ENCODE measurements around the gene SIPA1L3.

The SIPA1L3 gene

DNA sequence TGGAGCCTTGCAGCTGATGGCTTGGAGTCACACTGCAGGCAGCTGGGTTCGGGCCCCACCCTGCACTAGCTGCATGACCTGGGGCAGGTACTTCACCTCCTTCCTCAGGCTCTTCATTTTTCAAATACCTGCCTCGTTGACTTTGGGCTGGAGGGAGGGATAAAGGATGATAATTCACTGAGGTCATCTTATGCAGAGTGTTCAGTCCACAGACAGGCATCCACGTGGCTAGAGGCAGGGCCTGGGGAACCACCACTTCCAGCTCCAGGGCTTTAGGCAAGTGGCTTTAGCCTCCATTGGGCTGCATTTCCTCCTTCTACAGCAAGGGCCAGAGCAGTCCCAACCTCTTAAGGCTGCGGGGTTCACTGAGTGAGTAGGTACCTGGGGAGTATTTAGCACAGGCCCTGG is 84.8 kb downstream of the SIPA1L3 start:
- TF ChIP-seq ZNF70 (CRISPR knock-in tag; IDR thresholded peaks at IDR 0.05) = no peak
- TF ChIP-seq, protein P1, sequence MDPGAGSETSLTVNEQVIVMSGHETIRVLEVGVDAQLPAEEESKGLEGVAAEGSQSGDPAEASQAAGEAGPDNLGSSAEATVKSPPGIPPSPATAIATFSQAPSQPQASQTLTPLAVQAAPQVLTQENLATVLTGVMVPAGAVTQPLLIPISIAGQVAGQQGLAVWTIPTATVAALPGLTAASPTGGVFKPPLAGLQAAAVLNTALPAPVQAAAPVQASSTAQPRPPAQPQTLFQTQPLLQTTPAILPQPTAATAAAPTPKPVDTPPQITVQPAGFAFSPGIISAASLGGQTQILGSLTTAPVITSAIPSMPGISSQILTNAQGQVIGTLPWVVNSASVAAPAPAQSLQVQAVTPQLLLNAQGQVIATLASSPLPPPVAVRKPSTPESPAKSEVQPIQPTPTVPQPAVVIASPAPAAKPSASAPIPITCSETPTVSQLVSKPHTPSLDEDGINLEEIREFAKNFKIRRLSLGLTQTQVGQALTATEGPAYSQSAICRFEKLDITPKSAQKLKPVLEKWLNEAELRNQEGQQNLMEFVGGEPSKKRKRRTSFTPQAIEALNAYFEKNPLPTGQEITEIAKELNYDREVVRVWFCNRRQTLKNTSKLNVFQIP (CRISPR knock-in tag; IDR thresholded peaks at IDR 0.05; ENCODE audit: borderline replicate concordance, low read depth) = no peak
- no peak for TF ChIP-seq ZFP30 (CRISPR knock-in tag; IDR thresholded peaks at IDR 0.05)
- TF ChIP-seq, protein P2, sequence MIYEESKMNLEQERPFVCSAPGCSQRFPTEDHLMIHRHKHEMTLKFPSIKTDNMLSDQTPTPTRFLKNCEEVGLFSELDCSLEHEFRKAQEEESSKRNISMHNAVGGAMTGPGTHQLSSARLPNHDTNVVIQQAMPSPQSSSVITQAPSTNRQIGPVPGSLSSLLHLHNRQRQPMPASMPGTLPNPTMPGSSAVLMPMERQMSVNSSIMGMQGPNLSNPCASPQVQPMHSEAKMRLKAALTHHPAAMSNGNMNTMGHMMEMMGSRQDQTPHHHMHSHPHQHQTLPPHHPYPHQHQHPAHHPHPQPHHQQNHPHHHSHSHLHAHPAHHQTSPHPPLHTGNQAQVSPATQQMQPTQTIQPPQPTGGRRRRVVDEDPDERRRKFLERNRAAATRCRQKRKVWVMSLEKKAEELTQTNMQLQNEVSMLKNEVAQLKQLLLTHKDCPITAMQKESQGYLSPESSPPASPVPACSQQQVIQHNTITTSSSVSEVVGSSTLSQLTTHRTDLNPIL (CRISPR knock-in tag; IDR thresholded peaks at IDR 0.05; ENCODE audit: low read depth) = no peak
- TF ChIP-seq, protein P3, sequence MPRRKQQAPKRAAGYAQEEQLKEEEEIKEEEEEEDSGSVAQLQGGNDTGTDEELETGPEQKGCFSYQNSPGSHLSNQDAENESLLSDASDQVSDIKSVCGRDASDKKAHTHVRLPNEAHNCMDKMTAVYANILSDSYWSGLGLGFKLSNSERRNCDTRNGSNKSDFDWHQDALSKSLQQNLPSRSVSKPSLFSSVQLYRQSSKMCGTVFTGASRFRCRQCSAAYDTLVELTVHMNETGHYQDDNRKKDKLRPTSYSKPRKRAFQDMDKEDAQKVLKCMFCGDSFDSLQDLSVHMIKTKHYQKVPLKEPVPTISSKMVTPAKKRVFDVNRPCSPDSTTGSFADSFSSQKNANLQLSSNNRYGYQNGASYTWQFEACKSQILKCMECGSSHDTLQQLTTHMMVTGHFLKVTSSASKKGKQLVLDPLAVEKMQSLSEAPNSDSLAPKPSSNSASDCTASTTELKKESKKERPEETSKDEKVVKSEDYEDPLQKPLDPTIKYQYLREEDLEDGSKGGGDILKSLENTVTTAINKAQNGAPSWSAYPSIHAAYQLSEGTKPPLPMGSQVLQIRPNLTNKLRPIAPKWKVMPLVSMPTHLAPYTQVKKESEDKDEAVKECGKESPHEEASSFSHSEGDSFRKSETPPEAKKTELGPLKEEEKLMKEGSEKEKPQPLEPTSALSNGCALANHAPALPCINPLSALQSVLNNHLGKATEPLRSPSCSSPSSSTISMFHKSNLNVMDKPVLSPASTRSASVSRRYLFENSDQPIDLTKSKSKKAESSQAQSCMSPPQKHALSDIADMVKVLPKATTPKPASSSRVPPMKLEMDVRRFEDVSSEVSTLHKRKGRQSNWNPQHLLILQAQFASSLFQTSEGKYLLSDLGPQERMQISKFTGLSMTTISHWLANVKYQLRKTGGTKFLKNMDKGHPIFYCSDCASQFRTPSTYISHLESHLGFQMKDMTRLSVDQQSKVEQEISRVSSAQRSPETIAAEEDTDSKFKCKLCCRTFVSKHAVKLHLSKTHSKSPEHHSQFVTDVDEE (CRISPR knock-in tag; IDR thresholded peaks at IDR 0.05) = no peak
- no peak for TF ChIP-seq SNAI2 (CRISPR knock-in tag; IDR thresholded peaks at IDR 0.05)
- TF ChIP-seq ARNTL (CRISPR knock-in tag; IDR thresholded peaks at IDR 0.05; ENCODE audit: borderline replicate concordance, low read depth) = no peak
- TF ChIP-seq, protein P4, sequence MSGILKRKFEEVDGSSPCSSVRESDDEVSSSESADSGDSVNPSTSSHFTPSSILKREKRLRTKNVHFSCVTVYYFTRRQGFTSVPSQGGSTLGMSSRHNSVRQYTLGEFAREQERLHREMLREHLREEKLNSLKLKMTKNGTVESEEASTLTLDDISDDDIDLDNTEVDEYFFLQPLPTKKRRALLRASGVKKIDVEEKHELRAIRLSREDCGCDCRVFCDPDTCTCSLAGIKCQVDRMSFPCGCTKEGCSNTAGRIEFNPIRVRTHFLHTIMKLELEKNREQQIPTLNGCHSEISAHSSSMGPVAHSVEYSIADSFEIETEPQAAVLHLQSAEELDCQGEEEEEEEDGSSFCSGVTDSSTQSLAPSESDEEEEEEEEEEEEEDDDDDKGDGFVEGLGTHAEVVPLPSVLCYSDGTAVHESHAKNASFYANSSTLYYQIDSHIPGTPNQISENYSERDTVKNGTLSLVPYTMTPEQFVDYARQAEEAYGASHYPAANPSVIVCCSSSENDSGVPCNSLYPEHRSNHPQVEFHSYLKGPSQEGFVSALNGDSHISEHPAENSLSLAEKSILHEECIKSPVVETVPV (CRISPR knock-in tag; IDR thresholded peaks at IDR 0.05) = no peak
- TF ChIP-seq OSR1 (CRISPR knock-in tag; IDR thresholded peaks at IDR 0.05) = no peak
- TF ChIP-seq ESRRG (CRISPR knock-in tag; IDR thresholded peaks at IDR 0.05) = no peak
- TF ChIP-seq CSDC2 (CRISPR knock-in tag; IDR thresholded peaks at IDR 0.05) = no peak
- no peak for TF ChIP-seq TOX (CRISPR knock-in tag; IDR thresholded peaks at IDR 0.05; ENCODE audit: borderline replicate concordance)
- TF ChIP-seq PPARA (CRISPR knock-in tag; IDR thresholded peaks at IDR 0.05; ENCODE audit: borderline replicate concordance) = no peak
- no peak for ATAC-seq

DNA sequence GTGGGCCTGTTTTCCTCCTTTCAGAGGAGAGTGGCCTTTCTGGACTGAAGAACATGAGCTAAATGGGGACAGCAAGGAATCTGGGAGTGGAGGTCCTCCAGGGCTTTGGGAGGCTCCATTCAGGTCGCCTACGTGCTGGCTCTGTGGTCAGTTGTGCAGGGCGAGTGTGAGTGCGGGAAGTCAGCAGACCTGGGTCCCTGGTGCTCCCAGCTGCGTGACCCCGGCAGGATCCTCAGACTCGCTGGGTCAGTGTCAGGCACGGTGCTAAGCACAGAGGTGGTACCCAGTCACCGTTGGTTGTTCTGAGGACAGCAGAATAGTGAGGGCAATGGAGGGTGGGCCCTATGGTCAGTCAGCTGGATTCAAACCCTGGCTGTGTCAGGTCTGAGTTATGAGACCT is 85.8 kb downstream of the SIPA1L3 start:
- no peak for ATAC-seq
- TF ChIP-seq ZFP3 (CRISPR knock-in tag; IDR thresholded peaks at IDR 0.05) (no peak), ZC3H10 (CRISPR knock-in tag; IDR thresholded peaks at IDR 0.05) (no peak), OSR1 (CRISPR knock-in tag; IDR thresholded peaks at IDR 0.05) (no peak), ZNF565 (CRISPR knock-in tag; conservative IDR thresholded peaks at IDR 0.05; ENCODE audit: low read depth) (no peak), TCF4 (CRISPR knock-in tag; IDR thresholded peaks at IDR 0.05; ENCODE audit: borderline replicate concordance) (no peak)
- TF ChIP-seq, protein P3 (CRISPR knock-in tag; IDR thresholded peaks at IDR 0.05) = no peak

DNA sequence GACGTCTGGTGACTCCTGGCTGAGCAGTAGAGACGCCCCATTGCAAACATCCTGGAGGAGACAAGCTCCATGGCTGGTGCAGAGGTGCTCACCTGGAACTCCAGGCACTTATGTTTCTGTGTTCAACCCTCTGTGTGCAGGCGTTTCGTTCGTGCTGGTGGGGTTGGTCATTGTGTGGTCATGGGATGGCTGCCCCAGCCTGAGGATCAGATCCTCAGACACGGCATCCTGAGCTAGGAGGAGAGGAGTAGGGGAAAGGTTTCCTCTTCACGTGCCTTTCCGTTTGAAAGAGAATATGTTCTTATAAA is 87.8 kb downstream of the SIPA1L3 start:
- ATAC-seq = no peak
- TF ChIP-seq, protein P1 (CRISPR knock-in tag; IDR thresholded peaks at IDR 0.05; ENCODE audit: borderline replicate concordance, low read depth) = no peak
- TF ChIP-seq, protein P2 (CRISPR knock-in tag; IDR thresholded peaks at IDR 0.05; ENCODE audit: low read depth) = no peak
- TF ChIP-seq RARB (CRISPR knock-in tag; IDR thresholded peaks at IDR 0.05) (no peak), ZNF8 (CRISPR knock-in tag; IDR thresholded peaks at IDR 0.05) (no peak), GLIS3 (CRISPR knock-in tag; IDR thresholded peaks at IDR 0.05) (no peak), TOX (CRISPR knock-in tag; IDR thresholded peaks at IDR 0.05; ENCODE audit: borderline replicate concordance) (no peak), CSDC2 (CRISPR knock-in tag; IDR thresholded peaks at IDR 0.05) (no peak), ESRRG (CRISPR knock-in tag; IDR thresholded peaks at IDR 0.05) (no peak), PPARA (CRISPR knock-in tag; IDR thresholded peaks at IDR 0.05; ENCODE audit: borderline replicate concordance) (no peak)
- TF ChIP-seq, protein P5, sequence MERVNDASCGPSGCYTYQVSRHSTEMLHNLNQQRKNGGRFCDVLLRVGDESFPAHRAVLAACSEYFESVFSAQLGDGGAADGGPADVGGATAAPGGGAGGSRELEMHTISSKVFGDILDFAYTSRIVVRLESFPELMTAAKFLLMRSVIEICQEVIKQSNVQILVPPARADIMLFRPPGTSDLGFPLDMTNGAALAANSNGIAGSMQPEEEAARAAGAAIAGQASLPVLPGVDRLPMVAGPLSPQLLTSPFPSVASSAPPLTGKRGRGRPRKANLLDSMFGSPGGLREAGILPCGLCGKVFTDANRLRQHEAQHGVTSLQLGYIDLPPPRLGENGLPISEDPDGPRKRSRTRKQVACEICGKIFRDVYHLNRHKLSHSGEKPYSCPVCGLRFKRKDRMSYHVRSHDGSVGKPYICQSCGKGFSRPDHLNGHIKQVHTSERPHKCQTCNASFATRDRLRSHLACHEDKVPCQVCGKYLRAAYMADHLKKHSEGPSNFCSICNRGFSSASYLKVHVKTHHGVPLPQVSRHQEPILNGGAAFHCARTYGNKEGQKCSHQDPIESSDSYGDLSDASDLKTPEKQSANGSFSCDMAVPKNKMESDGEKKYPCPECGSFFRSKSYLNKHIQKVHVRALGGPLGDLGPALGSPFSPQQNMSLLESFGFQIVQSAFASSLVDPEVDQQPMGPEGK (CRISPR knock-in tag; IDR thresholded peaks at IDR 0.05; ENCODE audit: borderline replicate concordance) = no peak
- TF ChIP-seq, protein P4 (CRISPR knock-in tag; IDR thresholded peaks at IDR 0.05) = no peak
